ENCODE results near the gene CSTB. TPM values are rescaled to one million over a fixed set of nuclear protein-coding genes. Genes with fewer than 3 reads are reported as not detected.

Gene CSTB
- total and polyA plus RNA-seq, 2 of the 8 experiments (the other 6 are each of a cell fraction or from before 2014, with no cell fraction given) = 53.8 to 64.1 TPM

GRCh38 chr21:43770066-43770655 lies 5.9 kb downstream of the CSTB start:
- no peak overlapping the region for H4K5ac ChIP-seq (ENCODE audit: insufficient read length, low read depth, low read length)
- 94% methylated on average over 21 of the region's 21 CpGs; no CpG with 5 or more reads in 1 of the 2 experiments for WGBS, 2 experiments (ENCODE audit: extremely low coverage in 1 of 2, insufficient coverage in 1 of 2, insufficient read length in 1 of 2, insufficient replicate concordance in 2 of 2, low coverage in 1 of 2, low lambda C conversion rate in 2 of 2, missing lambda C conversion rate in 1 of 2)
- no peak overlapping the region; the same call in 1 of the 2 replicates for H2BK12ac ChIP-seq (ENCODE audit: low read depth, low read length)
- H3K56ac ChIP-seq (replicated peaks; ENCODE audit: insufficient read length, low read depth, low read length) = no peak overlapping the region
- no peak overlapping the region for H4K8ac ChIP-seq (ENCODE audit: extremely low read depth, insufficient read depth, low read length)
- no peaks in the 10 kb centered on the region for H3K9me3 ChIP-seq (ENCODE audit: insufficient read depth in 2 of 2, low read depth in 1 of 2, low read length in 1 of 2)
- H3K4ac ChIP-seq (replicated peaks; ENCODE audit: insufficient read length, low read depth, low read length) = no peak overlapping the region
- DNase-seq (ENCODE audit: low read depth in 1 of 2, low spot score in 2 of 2) (no peak), FAIRE-seq (no peak)
- H3K79me1 ChIP-seq (ENCODE audit: low read depth, low read length) = no peaks in the 10 kb centered on the region; the same call in 1 of the 2 replicates
- ChIA-PET CTCF (ENCODE audit: partially characterized antibody) (interaction anchor here (1.6 to 2.8 kb wide), 2 partner anchors 8 to 9 kb away, joined by 4 to 7 read pairs; no protein-coding TSS in a partner anchor), POLR2A (ENCODE audit: partially characterized antibody) (interaction anchor here (1.1 to 5.2 kb wide), 6 partner anchors 8 to 42 kb away, joined by 3 to 28 read pairs (median 6); no protein-coding TSS in a partner anchor)
- H3K14ac ChIP-seq (ENCODE audit: insufficient read length) = no peak overlapping the region
- no peak overlapping the region for H3K9ac ChIP-seq (replicated peaks in 1 of 4; ENCODE audit: extremely low read depth in 1 of 4, low read depth in 3 of 4, low read length in 3 of 4)
- H4K91ac ChIP-seq (replicated peaks; ENCODE audit: insufficient read length, low read length) = no peak overlapping the region
- no peaks in the 10 kb centered on the region for H3K27me3 ChIP-seq (replicated peaks in 1 of 4; ENCODE audit: control insufficient read depth in 3 of 4, extremely low read depth in 1 of 4, insufficient read depth in 3 of 4, low read length in 3 of 4)
- peak overlapping the region; percentile 83 for H2BK15ac ChIP-seq (ENCODE audit: low read length)
- peaks cover 0 to 23% (median 15%) of the 10 kb centered on the region in 4 experiments; a peak in 6 of 7 replicates for H3K4me1 ChIP-seq (replicated peaks in 1 of 4; ENCODE audit: control insufficient read depth in 3 of 4, insufficient read depth in 4 of 4, low read length in 3 of 4)
- no peak overlapping the region for H2AK5ac ChIP-seq (ENCODE audit: low read depth, low read length)
- no peaks in the 10 kb centered on the region; the same call in 1 of the 2 replicates for H3K23me2 ChIP-seq (ENCODE audit: low read depth, low read length)
- no peak overlapping the region for H2BK120ac ChIP-seq (replicated peaks; ENCODE audit: low read depth, low read length)
- peak overlapping the region; percentile 68; the same call in 1 of the 2 replicates for H2BK5ac ChIP-seq (ENCODE audit: low read depth, low read length)
- H3K79me2 ChIP-seq (ENCODE audit: control insufficient read depth in 1 of 2, insufficient read depth in 2 of 2, low read length in 2 of 2) = peaks cover 0 to 12% of the 10 kb centered on the region in 2 experiments; a peak in 1 of 4 replicates
- H3K27ac ChIP-seq (ENCODE audit: low read depth, low read length) = no peak overlapping the region
- no peak overlapping the region for H3K4me2 ChIP-seq (ENCODE audit: insufficient read depth in 1 of 2, low read depth in 2 of 2, low read length in 2 of 2)
- no peak overlapping the region for H3K18ac ChIP-seq (ENCODE audit: extremely low read depth, low read length)
- no peak overlapping the region for H2AFZ ChIP-seq (ENCODE audit: low read length)
- no peak overlapping the region for H3K23ac ChIP-seq (ENCODE audit: insufficient read length)
- no peak overlapping the region for H3K4me3 ChIP-seq (ENCODE audit: extremely low read depth in 1 of 4, insufficient read depth in 2 of 4, low read depth in 3 of 4, low read length in 4 of 4)
- H4K20me1 ChIP-seq (replicated peaks in 1 of 2; ENCODE audit: control insufficient read depth in 1 of 2, insufficient read depth in 2 of 2, low read length in 2 of 2) = peaks cover 0 to 5% of the 10 kb centered on the region in 2 experiments
- H3K36me3 ChIP-seq (ENCODE audit: control insufficient read depth in 2 of 4, insufficient read depth in 4 of 4, low read length in 3 of 4) = peaks cover 8 to 17% (median 10%) of the 10 kb centered on the region in 4 experiments; a peak in 6 of 8 replicates
- H2BK20ac ChIP-seq (ENCODE audit: low read length) = no peak overlapping the region
- TF ChIP-seq RXRA (IDR thresholded peaks at IDR 0.05; ENCODE audit: insufficient read depth, low read depth, low read length) = no peak
- TF ChIP-seq POU5F1 (IDR thresholded peaks at IDR 0.05; ENCODE audit: low read depth, low read length) = no peak
- no peak for TF ChIP-seq PHF8 (conservative IDR thresholded peaks at IDR 0.05; ENCODE audit: low read depth, low read length)
- no peak for TF ChIP-seq RNF2 (IDR thresholded peaks at IDR 0.05; ENCODE audit: borderline replicate concordance, low read depth, low read length, missing control alignments, poor library complexity, severe bottlenecking)
- TF ChIP-seq KDM4A (IDR thresholded peaks at IDR 0.05; ENCODE audit: low read depth, low read length, severe bottlenecking) = no peak
- TF ChIP-seq CREB1 (IDR thresholded peaks at IDR 0.05) = no peak
- TF ChIP-seq SUZ12 (IDR thresholded peaks at IDR 0.05; ENCODE audit: low read length) = no peak
- TF ChIP-seq YY1 (IDR thresholded peaks at IDR 0.05; ENCODE audit: low read depth, low read length) = no peak
- no peak for TF ChIP-seq SAP30 (IDR thresholded peaks at IDR 0.05; ENCODE audit: insufficient read depth, insufficient replicate concordance, low read length)
- TF ChIP-seq TCF12 (IDR thresholded peaks at IDR 0.05; ENCODE audit: low read depth, low read length) = no peak
- TF ChIP-seq KDM5A (IDR thresholded peaks at IDR 0.05; ENCODE audit: low read length) = no peak
- no peak for TF ChIP-seq CEBPB (IDR thresholded peaks at IDR 0.05; ENCODE audit: low read depth, low read length)
